NCI-H2227 (cell line): ENCODE measurements around the gene ITGA2.

Experiments used
- DNase-seq: peaks from one replicate; lab custom pipeline; 2025; ENCODE audit not compliant: unreplicated experiment; lab: John Stamatoyannopoulos, UW

ITGA2 gene

GRCh38 chr5:52988335-52989024, 672 bp upstream of the ITGA2 start:
- no peak for DNase-seq

GRCh38 chr5:52989781-52990527, 802 bp downstream of the ITGA2 start:
- peak; percentile 9 for DNase-seq

GRCh38 chr5:52990528-52990925, 1.4 kb downstream of the ITGA2 start:
- no peak for DNase-seq

GRCh38 chr5:52993367-52993766, 4.2 kb downstream of the ITGA2 start:
- DNase-seq: no peak

GRCh38 chr5:52994266-52994665, 5.1 kb downstream of the ITGA2 start:
- no peak for DNase-seq

- no peak for DNase-seq
Measured at GRCh38 chr5:52995095-52995494, 5.9 kb downstream of the ITGA2 start.

GRCh38 chr5:52995914-52996313, 6.8 kb downstream of the ITGA2 start:
- DNase-seq: no peak

GRCh38 chr5:52996979-52997378, 7.8 kb downstream of the ITGA2 start:
- no peak for DNase-seq

GRCh38 chr5:52997424-52997823, 8.3 kb downstream of the ITGA2 start:
- DNase-seq: peak; percentile 11

- DNase-seq: no peak
Measured at GRCh38 chr5:52998552-52999313, 9.6 kb downstream of the ITGA2 start.

- no peak for DNase-seq
Measured at GRCh38 chr5:52999344-52999949, 10.3 kb downstream of the ITGA2 start.

GRCh38 chr5:53001541-53001940, 12.4 kb downstream of the ITGA2 start:
- no peak for DNase-seq

GRCh38 chr5:53002491-53002890, 13.3 kb downstream of the ITGA2 start:
- DNase-seq: no peak

GRCh38 chr5:53003144-53003543, 14.0 kb downstream of the ITGA2 start:
- DNase-seq: no peak

- DNase-seq: no peak
Measured at GRCh38 chr5:53006911-53007890, 18.0 kb downstream of the ITGA2 start.

- DNase-seq: no peak
Measured at GRCh38 chr5:53008751-53009150, 19.6 kb downstream of the ITGA2 start.

- DNase-seq: no peak
Measured at GRCh38 chr5:53009816-53010215, 20.7 kb downstream of the ITGA2 start.

GRCh38 chr5:53010814-53011213, 21.7 kb downstream of the ITGA2 start:
- DNase-seq: no peak

GRCh38 chr5:53011233-53011632, 22.1 kb downstream of the ITGA2 start:
- DNase-seq: no peak

- DNase-seq: no peak
Measured at GRCh38 chr5:53013857-53014256, 24.7 kb downstream of the ITGA2 start.
